CD4-positive, alpha-beta T cell treated with Interleukin-2 at 100 ng/mL for 4 hours (primary cell): Measurements from ENCODE around the gene GRID1.

Experiments
- DNase-seq: peaks from one replicate; pipeline ENCODE4 v3.0.0-alpha.2; 2020; ENCODE audit warnings: low spot score

GRID1 gene

GRCh38 chr10:86353506-86354485 is 12.8 kb downstream of the GRID1 start:
- no peak for DNase-seq

GRCh38 chr10:86350897-86351296 is 15.7 kb downstream of the GRID1 start:
- no peak for DNase-seq

GRCh38 chr10:86349940-86350630 is 16.5 kb downstream of the GRID1 start:
- DNase-seq = no peak

- DNase-seq = no peak
Observed at GRCh38 chr10:86349474-86349873, 17.1 kb downstream of the GRID1 start.

- DNase-seq = no peak
Observed at GRCh38 chr10:86348321-86349210, 18.0 kb downstream of the GRID1 start.

GRCh38 chr10:86347856-86348255 is 18.7 kb downstream of the GRID1 start:
- DNase-seq = no peak

GRCh38 chr10:86346799-86347665 is 19.6 kb downstream of the GRID1 start:
- DNase-seq = no peak

GRCh38 chr10:86345859-86346798 is 20.5 kb downstream of the GRID1 start:
- DNase-seq = no peak

GRCh38 chr10:86345296-86345858 is 21.2 kb downstream of the GRID1 start:
- no peak for DNase-seq

- DNase-seq = no peak
Observed at GRCh38 chr10:86344714-86345161, 21.9 kb downstream of the GRID1 start.

GRCh38 chr10:86344281-86344680 is 22.3 kb downstream of the GRID1 start:
- DNase-seq = no peak

- no peak for DNase-seq
Observed at GRCh38 chr10:86343761-86344160, 22.8 kb downstream of the GRID1 start.

- DNase-seq = no peak
Observed at GRCh38 chr10:86342111-86342863, 24.3 kb downstream of the GRID1 start.

- no peak for DNase-seq
Observed at GRCh38 chr10:86341361-86341811, 25.2 kb downstream of the GRID1 start.

GRCh38 chr10:86340991-86341260 is 25.7 kb downstream of the GRID1 start:
- DNase-seq = no peak

- DNase-seq = no peak
Observed at GRCh38 chr10:86340176-86340990, 26.2 kb downstream of the GRID1 start.

GRCh38 chr10:86339226-86339865 is 27.2 kb downstream of the GRID1 start:
- no peak for DNase-seq
